Inflammatory macrophage treated with lipopolysaccharide for 1 hour (primary cell): ENCODE results near the gene CAPN5.
A peak's percentile ranks its signal among the peaks of the same experiment; 100 is the strongest.

Experiments used
- DNase-seq, 2 donors: peaks; one replicate each; pipeline ENCODE4 v3.0.0-alpha.2; 2020 to 2022

The CAPN5 gene

DNA sequence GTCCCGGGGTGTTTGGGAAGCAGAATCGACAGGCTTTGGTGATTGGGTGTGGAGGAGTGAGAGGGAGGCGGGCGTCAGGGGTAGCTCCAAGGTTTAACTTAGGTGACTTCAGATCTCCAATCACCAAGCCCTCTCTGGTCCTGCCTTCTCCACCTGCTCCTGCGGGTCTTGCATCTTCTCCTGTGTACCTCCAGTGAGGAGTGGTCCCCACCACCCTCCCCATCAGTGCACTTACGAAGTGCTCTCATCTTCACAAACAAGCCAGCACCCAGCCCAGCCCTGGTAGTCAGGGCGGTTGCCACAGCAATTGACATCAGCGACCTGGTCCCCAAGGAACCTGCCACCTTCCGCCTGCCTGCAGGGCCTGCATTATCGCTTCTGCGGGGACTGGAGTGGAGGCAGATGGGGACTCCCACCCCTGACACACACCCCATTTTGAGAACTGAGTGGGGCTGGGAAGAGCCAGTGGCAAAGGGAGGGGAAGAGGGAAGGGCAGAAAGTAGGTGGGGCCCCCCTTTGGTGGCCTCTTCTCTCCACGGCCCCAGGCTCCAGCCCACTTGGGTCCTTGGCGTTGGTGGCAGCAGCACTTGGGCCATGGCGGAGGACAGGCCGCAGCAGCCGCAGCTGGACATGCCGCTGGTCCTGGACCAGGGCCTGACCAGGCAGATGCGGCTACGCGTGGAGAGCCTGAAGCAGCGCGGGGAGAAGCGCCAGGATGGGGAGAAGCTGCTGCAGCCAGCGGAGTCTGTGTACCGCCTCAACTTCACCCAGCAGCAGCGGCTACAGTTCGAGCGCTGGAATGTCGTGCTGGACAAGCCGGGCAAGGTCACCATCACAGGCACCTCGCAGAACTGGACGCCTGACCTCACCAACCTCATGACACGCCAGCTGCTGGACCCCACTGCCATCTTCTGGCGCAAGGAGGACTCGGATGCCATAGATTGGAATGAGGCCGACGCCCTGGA, 35.8 kb downstream of the CAPN5 start, which contains the start of gene OMP:
TSS of gene OMP (plus strand) at position 595 of the 965 bp plus-strand sequence. CDS start at position 595, 0 bp downstream.
- no peak for DNase-seq

GRCh38 chr11:77103319-77103718, 36.5 kb downstream of the CAPN5 start:
- no peak for DNase-seq

GRCh38 chr11:77104727-77105126, 38.0 kb downstream of the CAPN5 start:
- DNase-seq: no peak

DNA sequence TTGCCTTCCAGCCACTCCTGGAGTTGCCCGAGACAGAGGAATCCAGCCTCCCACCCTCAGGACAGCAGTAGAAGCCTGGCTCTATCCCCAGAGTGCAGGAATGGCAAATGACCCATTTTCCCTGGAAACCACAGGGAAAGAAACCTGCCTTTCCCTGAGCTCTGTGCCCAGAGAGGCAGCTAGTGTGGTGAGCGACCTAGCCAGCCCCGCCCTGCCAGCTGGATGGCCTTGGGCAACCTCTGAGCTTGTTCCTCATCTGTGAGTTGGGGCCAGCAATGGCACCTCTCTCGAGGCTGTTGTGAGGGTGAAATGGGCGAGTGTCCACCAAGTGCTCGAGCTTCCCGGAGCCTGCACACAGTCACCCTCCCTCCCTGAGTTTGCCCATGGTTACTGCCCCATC, 39.5 kb downstream of the CAPN5 start:
- peak in 1 of 2 donors; percentile 14 for DNase-seq

DNA sequence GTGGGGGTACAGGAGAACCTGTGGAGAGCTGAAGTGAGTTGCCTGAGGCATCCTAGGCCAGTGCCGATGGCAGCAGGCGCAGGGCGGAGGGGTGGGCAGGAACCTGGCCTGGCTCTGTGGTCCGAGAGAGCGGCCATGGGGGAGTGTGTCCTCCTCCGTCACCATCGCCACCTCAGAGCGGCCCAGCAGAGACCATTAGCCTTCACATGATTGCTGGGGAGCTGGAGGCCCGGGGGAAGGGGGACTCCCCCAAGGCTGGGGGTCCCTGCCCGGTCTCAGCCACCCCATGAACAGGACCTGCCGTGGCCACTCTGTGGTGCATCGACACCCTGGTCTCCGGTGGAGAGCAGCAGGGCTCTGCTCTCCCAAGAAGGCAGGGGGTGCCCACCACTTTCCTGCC, 40.0 kb downstream of the CAPN5 start:
- DNase-seq: no peak

DNA sequence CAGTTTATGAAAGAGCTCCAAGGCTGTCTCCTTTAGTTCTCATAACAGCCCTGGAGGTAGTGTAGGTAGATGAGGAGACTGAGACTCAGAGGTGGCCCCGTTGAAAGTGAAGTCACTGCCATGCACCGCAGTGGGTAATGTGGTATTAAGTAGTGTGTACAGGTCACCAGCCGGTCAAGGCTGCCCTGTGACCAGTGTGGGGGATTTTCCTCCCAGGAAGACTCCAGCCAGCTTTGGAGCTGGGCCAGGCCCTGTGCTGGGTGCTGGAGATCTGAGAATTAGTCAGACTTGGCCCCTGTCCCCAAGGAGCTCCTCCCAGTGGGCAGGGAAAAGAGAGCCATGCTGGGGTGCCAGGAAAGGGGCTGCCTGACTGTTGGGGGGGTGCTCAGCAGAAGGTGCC, 41.2 kb downstream of the CAPN5 start:
- no peak for DNase-seq

- no peak for DNase-seq
Observed at GRCh38 chr11:77108436-77108835, 41.7 kb downstream of the CAPN5 start.

GRCh38 chr11:77109236-77110019, 42.7 kb downstream of the CAPN5 start:
- DNase-seq: no peak

DNA sequence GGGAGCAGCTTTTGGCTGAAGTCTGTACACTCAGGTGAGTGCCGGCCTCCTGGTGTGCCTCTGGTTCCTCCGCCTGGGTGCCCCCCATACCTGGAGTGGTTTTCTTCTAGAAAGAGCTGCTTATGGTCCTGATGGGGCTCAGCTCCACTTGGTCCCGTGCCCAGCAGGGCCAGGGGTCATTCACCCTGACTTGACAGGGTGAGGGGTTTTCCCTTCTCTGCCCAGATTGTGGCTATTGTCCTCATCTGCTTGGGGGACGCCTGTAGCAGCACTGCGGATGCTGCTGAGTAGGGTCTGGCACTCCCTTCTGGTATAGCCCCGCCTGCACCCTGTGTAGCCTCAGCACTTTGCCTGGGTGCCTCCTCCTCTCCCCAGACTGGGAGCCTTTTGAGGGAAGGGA, 44.1 kb downstream of the CAPN5 start:
- DNase-seq: no peak

GRCh38 chr11:77111277-77111676, 44.5 kb downstream of the CAPN5 start:
- no peak for DNase-seq

- DNase-seq: no peak
Observed at GRCh38 chr11:77111946-77112345, 45.2 kb downstream of the CAPN5 start.

GRCh38 chr11:77112641-77113381, 46.0 kb downstream of the CAPN5 start:
- no peak for DNase-seq

DNA sequence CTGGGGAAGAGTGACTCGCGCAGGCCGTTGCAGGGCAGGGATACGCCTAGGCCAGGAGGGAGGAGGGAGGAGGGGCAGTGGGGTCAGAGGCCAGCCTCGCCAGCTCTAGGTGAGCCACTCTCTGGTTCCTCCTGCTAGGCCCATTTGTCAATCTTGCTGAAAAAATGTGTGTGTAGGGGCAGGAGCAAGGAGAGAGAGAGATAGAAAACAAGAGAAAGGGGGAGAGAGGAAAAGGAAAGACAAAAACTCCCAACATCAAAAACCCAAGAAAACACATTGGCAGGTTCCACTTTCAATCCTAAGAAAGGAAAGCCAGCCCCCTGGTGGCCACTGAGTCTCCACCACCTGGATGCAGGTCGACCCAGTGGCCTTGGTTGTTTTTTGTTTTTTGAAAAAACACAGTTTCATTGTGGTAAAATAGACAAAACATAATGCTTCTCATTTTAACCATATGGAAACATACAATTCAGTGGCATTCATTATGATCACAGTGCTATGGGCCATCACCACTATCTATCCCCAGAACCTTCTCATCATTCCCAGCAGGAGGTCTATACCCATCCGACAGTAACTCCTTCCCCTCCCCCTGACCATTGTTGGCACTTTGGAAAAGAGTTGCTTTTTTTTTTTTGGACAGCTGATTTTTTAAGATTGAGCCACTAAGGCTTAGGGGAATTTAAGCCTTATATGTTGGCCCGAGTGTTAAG, 46.8 kb downstream of the CAPN5 start:
- DNase-seq: peak in 1 of 2 donors; percentile 26

DNA sequence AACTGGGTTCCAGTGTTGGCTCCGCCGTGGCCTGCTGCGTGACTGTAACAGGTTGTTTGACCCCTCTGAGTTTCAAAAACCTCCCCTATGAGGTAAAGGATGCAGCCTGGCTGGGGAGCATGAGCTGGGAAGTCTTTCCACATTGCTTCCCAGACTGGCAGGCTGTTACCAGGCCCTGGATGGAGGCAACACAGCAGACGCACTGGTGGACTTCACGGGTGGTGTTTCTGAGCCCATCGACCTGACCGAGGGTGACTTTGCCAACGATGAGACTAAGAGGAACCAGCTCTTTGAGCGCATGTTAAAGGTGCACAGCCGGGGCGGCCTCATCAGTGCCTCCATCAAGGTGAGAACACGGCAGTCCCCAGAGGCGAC, 47.3 kb downstream of the CAPN5 start:
- no peak for DNase-seq

DNA sequence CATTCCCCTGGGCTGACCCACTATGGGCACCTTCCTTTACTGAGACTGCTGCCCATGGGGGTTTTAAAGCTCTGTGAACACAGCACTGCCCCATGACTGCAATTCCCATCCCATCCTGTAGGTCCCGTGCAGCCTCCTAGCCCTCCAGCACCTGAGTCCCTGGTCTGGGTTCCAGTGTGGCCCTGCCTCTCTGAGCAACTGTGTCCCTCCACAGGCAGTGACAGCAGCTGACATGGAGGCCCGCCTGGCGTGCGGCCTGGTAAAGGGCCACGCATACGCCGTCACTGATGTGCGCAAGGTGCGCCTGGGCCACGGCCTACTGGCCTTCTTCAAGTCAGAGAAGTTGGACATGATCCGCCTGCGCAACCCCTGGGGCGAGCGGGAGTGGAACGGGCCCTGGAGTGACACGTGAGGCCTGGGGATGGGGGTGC, 48.4 kb downstream of the CAPN5 start:
- DNase-seq: no peak

DNA sequence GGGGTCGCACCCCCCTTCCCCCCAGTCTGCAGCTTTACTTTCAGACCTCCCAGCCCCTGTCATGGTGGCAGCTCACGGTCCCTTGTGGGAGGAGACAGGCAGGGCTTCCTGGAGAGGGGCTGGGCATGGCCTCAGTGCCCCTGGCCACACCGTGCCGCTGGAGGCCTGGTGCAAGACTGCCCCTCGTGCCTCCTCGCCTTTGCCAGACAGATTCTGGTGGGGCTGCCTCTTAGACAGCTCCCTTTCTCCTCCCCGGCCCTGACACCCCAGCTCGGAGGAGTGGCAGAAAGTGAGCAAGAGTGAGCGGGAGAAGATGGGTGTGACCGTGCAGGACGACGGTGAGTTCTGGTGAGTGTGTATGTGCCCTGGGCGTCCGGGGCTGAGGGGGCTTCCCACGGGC, 49.2 kb downstream of the CAPN5 start:
- no peak for DNase-seq

- no peak for DNase-seq
Observed at GRCh38 chr11:77117492-77117891, 50.7 kb downstream of the CAPN5 start.

- DNase-seq: no peak
Observed at GRCh38 chr11:77118086-77118485, 51.3 kb downstream of the CAPN5 start.

GRCh38 chr11:77118971-77119370, 52.2 kb downstream of the CAPN5 start:
- DNase-seq: no peak

DNA sequence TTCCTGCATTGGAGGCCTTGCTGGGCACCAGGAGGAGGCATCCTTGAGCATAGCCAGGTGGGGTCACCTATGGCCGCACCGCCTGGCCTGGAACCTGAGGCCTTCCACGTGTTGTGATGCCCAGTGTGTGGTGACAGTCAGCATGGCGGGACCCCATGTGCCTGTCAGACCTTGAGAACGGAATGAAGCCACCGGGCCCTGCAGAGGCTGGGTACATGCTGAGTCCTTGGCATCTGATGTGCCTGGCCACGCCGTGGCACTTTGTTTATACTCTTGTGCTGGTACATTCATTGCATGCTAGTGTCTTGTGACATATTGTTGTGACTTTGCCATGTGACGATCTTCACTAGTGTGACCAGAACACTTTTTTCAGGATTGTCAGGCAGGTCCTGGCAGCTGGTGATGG, 52.8 kb downstream of the CAPN5 start:
- no peak for DNase-seq

GRCh38 chr11:77120571-77120970, 53.8 kb downstream of the CAPN5 start:
- DNase-seq: no peak

DNA sequence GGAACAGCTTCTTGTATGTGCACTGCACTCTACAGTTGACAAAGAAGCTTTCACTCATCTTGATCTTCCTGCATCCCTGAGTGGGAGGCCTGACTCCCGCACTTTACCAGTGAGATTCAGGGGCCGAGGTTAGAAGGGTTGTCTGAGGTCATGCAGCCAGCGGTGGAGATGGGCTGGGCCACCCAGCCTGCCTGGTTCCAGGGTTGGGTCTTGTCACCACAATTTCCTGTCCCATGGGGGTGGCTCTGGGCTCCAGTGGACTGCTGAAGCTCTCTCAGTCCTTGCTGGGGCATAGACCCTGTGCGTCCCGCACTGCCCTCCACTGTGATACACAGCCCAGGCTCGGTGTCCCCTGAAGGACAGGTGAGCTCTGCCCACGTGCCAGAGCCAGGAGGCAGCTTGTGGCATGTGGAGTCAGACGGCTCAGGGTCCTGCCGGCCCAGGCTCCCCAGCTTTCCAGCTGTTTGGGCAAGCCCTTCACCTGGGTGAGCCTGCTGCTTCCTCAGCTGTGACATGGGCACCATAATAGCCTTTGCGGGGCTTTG, 54.4 kb downstream of the CAPN5 start:
- no peak for DNase-seq
